ENCODE results near the gene EFCAB7. TPM values are rescaled to one million over a fixed set of nuclear protein-coding genes. Genes with fewer than 3 reads are reported as not detected.

EFCAB7 gene
- total and polyA plus RNA-seq, 2 of the 13 experiments (the other 11 are each of a cell fraction or from before 2014, with no cell fraction given), result 1.7 to 5.4 TPM

GRCh38 chr1:63592536-63593302, 69.4 kb downstream of the EFCAB7 start (continued):
- TF ChIP-seq EP300 (IDR thresholded peaks at IDR 0.05; ENCODE audit: low read depth in 2 of 2, low read length in 2 of 2) (peak in 1 of 2 experiments; percentile 30; a peak in 1 of 4 replicates), EP300 (CRISPR knock-in tag; IDR thresholded peaks at IDR 0.05; ENCODE audit: borderline replicate concordance) (no peak), ZNF629 (CRISPR knock-in tag; conservative IDR thresholded peaks at IDR 0.05) (peak; percentile 43; the same call in 1 of the 2 replicates), HMG20A (CRISPR knock-in tag; IDR thresholded peaks at IDR 0.05; ENCODE audit: borderline replicate concordance) (no peak; the same call in 1 of the 2 replicates), ZNF317 (CRISPR knock-in tag; IDR thresholded peaks at IDR 0.05) (0 out of 2 replicates have a peak, but pooled peaks have one; percentile 52), ZKSCAN1 (IDR thresholded peaks at IDR 0.05; ENCODE audit: low read length) (no peak), ZNF260 (CRISPR knock-in tag; IDR thresholded peaks at IDR 0.05; ENCODE audit: borderline replicate concordance, low read depth) (no peak), ZSCAN12 (CRISPR knock-in tag; IDR thresholded peaks at IDR 0.05) (no peak), IRX3 (CRISPR knock-in tag; IDR thresholded peaks at IDR 0.05; ENCODE audit: borderline replicate concordance, low read depth) (no peak), KDM2A (CRISPR knock-in tag; IDR thresholded peaks at IDR 0.05; ENCODE audit: borderline replicate concordance, low read depth) (no peak), MATR3 (CRISPR knock-in tag; IDR thresholded peaks at IDR 0.05) (no peak), PHF5A (CRISPR knock-in tag; IDR thresholded peaks at IDR 0.05; ENCODE audit: low read depth, unreplicated experiment) (peak; percentile 12), ATF7-NPFF (CRISPR knock-in tag; IDR thresholded peaks at IDR 0.05; ENCODE audit: low read depth) (no peak), CCDC6 (CRISPR knock-in tag; IDR thresholded peaks at IDR 0.05) (no peak), ZXDC (CRISPR knock-in tag; IDR thresholded peaks at IDR 0.05) (no peak)
- TF ChIP-seq, protein P1, sequence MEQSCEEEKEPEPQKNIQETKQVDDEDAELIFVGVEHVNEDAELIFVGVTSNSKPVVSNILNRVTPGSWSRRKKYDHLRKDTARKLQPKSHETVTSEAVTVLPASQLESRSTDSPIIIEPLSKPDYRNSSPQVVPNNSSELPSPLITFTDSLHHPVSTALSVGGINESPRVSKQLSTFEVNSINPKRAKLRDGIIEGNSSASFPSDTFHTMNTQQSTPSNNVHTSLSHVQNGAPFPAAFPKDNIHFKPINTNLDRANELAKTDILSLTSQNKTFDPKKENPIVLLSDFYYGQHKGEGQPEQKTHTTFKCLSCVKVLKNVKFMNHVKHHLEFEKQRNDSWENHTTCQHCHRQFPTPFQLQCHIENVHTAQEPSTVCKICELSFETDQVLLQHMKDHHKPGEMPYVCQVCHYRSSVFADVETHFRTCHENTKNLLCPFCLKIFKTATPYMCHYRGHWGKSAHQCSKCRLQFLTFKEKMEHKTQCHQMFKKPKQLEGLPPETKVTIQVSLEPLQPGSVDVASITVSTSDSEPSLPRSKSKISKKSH (CRISPR knock-in tag; IDR thresholded peaks at IDR 0.05; ENCODE audit: borderline replicate concordance), result no peak
- TF ChIP-seq, protein P2, sequence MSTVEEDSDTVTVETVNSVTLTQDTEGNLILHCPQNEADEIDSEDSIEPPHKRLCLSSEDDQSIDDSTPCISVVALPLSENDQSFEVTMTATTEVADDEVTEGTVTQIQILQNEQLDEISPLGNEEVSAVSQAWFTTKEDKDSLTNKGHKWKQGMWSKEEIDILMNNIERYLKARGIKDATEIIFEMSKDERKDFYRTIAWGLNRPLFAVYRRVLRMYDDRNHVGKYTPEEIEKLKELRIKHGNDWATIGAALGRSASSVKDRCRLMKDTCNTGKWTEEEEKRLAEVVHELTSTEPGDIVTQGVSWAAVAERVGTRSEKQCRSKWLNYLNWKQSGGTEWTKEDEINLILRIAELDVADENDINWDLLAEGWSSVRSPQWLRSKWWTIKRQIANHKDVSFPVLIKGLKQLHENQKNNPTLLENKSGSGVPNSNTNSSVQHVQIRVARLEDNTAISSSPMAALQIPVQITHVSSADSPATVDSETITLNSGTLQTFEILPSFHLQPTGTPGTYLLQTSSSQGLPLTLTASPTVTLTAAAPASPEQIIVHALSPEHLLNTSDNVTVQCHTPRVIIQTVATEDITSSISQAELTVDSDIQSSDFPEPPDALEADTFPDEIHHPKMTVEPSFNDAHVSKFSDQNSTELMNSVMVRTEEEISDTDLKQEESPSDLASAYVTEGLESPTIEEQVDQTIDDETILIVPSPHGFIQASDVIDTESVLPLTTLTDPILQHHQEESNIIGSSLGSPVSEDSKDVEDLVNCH (CRISPR knock-in tag; IDR thresholded peaks at IDR 0.05), result 0 out of 2 replicates have a peak, but pooled peaks have one; percentile 51
- TF ChIP-seq, protein P3, sequence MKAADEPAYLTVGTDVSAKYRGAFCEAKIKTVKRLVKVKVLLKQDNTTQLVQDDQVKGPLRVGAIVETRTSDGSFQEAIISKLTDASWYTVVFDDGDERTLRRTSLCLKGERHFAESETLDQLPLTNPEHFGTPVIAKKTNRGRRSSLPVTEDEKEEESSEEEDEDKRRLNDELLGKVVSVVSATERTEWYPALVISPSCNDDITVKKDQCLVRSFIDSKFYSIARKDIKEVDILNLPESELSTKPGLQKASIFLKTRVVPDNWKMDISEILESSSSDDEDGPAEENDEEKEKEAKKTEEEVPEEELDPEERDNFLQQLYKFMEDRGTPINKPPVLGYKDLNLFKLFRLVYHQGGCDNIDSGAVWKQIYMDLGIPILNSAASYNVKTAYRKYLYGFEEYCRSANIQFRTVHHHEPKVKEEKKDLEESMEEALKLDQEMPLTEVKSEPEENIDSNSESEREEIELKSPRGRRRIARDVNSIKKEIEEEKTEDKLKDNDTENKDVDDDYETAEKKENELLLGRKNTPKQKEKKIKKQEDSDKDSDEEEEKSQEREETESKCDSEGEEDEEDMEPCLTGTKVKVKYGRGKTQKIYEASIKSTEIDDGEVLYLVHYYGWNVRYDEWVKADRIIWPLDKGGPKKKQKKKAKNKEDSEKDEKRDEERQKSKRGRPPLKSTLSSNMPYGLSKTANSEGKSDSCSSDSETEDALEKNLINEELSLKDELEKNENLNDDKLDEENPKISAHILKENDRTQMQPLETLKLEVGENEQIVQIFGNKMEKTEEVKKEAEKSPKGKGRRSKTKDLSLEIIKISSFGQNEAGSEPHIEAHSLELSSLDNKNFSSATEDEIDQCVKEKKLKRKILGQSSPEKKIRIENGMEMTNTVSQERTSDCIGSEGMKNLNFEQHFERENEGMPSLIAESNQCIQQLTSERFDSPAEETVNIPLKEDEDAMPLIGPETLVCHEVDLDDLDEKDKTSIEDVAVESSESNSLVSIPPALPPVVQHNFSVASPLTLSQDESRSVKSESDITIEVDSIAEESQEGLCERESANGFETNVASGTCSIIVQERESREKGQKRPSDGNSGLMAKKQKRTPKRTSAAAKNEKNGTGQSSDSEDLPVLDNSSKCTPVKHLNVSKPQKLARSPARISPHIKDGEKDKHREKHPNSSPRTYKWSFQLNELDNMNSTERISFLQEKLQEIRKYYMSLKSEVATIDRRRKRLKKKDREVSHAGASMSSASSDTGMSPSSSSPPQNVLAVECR (CRISPR knock-in tag; IDR thresholded peaks at IDR 0.05; ENCODE audit: borderline replicate concordance), result no peak
